Activated CD4-positive, alpha-beta T cell treated with anti-CD3 and anti-CD28 coated beads, Interleukin-2, amount 50 U/mL, for 48 hours (primary cell): Measurements from ENCODE around the gene BTN3A1.

Experiments
- DNase-seq, 2 experiments: peaks; one replicate each; pipeline ENCODE4 v3.0.0-alpha.2; 2020

Gene BTN3A1

DNA sequence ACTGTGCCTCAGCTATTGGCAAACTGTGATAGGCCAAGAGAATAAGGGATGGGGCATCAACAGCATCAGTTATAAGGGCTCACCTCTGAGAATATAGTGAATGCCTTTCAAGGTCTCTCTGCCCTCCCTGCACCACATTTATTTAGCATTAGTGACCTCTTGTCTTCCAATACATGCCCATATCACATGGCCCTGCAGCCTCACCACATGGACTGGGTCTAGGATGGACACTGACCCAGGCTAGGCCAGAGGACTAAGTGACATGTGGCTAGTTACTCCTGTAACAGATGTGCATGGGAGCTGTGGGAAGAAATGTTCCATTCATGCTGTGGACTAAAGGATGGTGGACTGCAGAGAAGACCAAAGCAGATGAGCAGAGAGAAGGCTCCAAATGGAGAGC lies 22.3 kb upstream of the BTN3A1 start:
- no peak for DNase-seq

DNA sequence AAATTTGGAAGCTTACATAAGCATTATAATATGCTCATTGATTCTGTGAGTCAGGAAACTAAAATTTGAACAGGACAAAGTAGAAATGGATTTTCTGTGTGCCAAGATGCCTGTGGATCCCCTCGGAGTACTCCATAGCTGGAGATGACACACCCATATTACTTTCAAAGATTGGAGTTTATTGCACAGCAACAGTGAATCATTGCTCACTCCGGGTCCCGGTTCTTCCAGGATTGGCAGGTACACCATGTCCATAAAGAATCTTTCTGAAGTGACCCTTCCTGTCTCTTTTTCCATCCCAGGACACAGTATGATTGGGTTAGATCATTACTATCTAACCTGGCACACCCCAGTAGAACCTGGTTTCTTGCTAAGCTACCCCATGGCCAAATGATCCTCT lies 21.8 kb upstream of the BTN3A1 start:
- no peak for DNase-seq

DNA sequence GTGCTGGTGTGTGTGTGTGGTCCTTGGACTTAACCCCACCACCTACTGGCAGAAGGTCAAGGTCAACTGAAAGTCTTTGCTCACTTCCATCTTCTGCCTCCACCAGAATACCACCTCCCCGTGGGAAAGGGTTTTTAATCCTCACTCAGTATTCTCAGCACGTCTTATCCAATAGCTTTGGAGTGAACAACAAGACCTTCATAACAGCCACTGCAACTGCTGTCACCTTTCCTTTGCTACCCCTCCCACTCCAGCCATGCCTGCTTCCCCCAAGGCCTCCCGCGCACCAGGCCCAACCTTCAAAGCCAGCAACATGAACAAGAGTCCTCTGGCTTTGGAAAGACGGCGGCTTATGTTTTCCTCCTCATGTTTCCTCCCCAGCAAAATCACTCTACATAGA lies 20.0 kb upstream of the BTN3A1 start:
- DNase-seq = no peak

DNA sequence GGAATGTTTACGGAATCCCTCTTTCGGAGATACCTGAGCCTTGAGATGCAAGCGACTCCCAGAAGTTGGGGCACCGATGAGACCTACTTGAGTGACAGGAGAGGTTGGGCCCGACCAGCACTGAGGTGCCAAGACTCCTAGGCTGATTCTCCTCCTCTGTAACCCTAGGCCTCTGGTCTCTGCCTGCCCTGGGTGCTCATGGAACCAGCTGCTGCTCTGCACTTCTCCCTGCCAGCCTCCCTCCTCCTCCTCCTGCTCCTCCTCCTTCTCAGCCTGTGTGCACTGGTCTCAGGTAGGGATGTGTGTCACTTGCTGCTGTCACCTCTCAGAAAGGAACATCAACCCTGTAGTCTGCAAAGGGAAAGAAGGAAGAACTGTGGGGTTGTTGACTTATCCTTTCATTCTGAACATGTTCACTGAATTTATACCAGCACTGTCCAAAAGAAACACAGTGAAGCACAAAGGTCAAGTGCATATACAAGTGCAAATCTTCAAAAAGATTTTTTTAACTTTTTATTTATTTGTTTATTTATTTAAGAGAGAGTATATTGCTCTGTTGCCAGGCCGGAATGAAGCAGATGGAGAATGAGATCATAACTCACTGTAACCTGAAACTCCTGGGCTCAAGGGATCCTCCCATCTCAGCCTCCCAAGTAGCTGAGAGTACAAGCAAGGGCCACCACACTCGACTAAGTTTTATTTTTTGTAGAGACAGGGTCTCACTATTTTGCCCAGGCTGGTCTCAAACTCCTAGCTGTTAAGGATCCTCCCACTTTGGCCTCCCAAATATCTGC lies 18.3 kb upstream of the BTN3A1 start:
- DNase-seq = peak; percentile 17 to 39

DNA sequence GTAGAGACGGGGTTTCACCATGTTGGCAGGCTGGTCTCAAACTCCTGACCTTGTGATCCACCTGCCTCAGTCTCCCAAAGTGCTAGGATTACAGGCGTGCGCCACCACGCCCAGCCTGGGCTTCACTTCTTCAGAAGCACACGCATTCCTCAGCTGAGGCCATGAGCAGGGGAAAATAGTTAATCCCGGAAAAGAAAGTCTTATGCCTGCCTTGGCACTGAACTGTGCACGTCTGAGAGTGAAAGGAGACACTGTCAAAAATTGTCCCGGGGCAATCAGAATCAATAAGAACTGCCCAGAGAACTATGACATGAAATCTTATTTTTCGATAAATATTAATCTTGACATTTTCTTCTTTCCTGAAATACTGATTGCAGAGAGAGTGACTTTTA lies 16.3 kb upstream of the BTN3A1 start:
- DNase-seq = no peak

DNA sequence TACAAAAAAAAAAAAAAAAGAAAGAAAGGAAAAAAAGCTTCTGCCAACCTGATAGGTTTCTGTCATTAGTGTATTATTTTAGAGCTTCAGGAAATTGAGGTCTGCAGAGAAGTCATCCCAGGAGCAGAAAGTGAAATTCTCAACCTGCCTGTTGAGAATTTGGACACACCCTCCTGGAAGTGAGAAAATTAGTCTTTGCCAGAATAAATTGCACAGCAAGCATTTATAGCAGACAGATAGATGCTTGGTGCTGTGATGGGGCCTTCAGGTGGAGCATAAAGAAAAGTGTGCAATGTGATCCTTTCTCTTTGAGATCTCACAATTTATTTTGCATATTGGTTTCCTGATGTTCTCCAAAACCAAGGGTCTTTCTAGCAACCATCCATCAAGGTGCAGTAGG lies 14.5 kb upstream of the BTN3A1 start:
- DNase-seq = no peak

DNA sequence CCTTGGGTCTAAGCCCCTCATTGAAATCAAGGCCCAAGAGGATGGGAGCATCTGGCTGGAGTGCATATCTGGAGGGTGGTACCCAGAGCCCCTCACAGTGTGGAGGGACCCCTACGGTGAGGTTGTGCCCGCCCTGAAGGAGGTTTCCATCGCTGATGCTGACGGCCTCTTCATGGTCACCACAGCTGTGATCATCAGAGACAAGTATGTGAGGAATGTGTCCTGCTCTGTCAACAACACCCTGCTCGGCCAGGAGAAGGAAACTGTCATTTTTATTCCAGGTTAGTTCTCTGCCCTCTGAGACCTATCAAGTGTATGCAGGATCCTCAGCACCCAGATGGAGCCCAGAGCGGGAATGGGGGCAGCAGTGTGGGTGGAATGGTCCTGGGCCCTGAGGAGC lies 14.1 kb upstream of the BTN3A1 start:
- no peak for DNase-seq

DNA sequence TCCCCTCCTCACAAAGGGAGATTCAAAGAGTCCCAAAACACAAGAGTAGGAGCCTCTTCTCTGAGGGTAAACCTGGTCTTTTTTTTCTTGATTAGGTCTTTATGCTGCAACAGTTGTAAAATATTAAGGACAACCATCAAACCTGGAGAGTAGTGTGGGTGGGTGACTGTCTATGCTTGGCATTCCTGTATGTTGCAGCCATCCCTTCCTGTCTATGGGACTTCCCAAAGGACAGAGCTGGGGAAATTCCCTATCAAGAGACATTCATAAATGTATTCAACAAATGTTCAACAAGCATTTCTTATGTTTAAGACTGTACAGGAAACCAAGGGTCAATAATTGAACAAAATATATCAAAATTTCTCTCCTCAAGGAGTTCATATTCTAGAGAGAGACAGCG lies 13.6 kb upstream of the BTN3A1 start:
- DNase-seq = no peak

DNA sequence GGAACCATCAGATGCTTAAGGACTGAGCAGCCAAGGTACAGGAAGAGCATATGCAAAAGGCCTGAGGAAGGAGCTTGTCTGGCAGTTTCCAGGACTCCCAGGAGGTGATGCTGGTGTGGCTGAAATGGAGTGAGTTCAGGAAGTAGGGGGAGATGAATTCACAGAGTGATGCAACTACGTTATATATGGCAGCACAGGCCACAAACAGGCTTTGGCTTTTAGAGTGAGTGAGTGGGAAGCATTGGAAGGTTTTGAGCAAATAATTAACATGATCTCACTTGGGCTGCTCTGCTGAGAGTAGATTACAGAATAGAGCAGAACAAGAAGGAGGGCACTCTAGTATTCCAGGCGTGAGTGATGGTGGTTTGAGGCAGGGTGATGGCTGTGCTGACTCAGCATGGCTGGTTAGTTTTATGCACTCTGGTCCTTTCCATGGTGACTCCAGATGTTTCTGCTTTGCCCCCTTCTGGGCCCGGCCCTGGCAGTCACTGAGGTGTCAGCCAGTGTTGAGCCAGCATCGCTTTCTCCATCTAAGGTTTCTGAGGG lies 12.7 kb upstream of the BTN3A1 start:
- DNase-seq = no peak

DNA sequence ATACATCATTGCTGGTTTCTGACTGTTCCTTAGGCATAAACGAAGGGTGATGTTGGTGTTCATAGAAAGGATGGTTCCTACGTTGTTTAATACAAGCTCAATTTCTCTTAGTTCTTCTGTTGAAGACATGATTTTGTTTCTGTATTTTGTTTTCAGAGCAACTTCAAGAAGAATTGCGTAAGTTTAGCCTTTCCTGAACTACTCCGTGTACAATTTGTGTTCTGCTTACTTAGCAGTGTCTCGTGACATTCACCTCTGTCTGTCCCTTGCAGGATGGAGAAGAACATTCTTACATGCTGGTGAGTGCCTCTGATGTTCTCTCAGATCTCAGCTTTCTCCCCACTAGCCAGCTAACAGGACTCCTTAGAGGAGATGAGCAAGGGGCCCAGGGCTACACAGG lies 11.5 kb upstream of the BTN3A1 start:
- DNase-seq = no peak

DNA sequence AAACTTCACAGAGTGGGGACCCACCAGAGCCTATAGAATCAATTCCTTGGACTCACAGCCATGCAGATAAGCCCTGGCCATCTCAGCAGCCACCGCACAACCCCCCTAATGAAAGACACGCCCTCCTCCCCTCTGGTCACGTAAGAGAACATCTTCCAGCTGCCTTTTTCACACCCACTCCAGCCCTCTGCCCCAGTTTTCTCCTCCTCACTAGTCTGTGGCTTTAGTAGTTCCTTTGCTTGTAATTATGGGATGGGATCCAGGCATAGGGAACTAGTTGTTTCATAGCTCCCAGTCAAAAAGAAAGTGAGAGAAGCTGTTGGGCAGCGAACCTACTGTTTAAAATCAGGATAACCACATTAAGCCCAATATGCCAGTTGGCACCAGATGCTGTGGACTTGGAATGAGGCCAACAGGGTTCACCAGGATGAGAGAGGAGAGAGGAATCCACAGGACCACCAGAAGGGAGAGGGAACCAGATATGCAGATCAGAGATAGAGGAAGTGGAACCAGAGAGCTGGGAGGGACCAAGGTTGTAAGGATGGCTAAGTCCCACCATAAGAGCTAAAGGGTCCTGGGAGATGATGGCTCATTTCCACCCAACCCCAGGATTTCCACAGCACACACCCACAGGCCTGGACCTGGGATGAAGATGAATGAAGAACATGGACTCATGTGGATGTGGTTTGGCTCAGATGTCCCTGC lies 9.0 kb upstream of the BTN3A1 start:
- no peak for DNase-seq

DNA sequence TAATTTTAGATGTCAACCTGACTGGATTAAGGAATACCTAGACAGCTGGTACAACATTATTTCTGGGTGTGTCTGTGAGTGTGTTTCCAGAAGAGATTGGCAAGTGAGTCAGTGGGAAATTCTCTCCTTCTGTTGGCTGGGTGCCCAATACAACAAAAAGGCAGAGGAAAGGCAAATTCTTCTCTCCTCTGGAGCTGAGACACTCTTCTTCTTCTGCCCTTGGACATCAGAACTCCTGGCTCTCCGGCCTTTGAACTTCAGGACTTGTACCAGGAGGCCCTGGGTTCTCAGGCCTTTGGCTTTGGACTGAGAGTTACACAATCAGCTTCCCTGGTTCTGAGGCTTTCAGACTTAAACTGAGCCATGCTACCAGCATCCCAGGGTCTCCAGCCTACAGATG lies 7.8 kb upstream of the BTN3A1 start:
- DNase-seq = no peak

DNA sequence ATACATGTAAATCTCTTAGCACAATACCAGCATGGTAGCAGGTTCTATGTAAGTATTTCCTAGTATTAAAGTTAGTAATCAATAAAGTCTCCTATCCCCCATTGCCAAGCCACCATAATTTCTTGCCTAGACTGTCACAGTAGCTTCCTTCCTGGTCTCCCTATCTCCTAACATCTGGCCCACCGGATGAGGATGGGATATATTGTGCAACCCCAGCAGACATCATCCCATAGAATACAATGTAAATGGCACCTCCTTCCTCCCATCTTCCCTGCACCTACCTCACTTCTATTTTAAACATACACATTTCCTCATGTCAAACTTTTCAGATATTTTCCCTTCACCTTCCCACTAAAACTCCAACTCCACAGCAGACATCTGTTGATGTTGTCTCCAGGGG lies 3.5 kb upstream of the BTN3A1 start:
- no peak for DNase-seq

DNA sequence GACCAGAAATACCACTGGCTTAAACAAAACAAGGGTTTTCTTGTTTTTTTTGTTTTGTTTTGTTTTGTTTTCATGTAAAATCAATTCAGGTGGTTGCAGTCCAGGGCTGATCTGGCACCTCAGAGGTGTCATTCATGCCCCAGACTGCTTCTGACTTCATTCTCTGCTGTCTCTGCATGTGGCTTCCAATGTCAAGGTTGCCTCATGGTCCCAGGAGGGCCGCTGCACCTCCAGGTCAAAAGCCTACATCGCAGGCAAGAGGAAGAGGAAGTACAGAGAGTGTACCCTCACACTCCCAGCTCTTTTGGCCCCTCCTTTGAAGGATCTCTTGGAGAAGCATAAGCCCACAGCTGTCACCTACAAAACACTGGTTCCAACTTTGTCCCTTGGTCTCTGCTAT lies 1.4 kb upstream of the BTN3A1 start:
- DNase-seq = no peak

DNA sequence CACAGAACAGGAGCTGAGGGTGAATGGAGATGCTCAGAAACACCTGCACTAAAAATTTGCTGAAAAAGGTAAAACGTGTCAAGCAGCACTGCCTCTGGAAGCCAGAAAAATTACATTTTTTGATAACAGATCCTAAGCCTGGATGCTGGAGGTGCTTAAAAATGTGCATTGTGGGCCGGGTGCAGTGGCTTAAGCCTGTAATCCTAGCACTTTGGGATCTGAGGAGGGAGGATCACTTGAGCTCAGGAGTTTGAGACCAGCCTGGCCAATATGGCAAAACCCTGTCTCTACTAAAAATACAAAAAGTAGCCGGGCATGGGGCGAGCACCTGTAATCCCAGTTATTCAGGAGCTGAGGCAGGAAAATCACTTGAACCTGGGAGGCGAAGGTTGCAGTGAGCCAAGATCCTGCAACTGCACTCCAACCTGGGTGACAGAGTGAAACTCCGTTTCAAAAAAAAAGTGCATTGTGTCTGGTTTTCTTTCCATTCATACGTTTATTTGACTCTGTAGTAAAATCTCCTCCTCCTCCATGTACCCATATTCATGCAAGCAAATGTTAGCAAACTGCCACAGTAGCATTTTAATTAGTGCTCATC lies 587 bp upstream of the BTN3A1 start:
- DNase-seq = no peak

DNA sequence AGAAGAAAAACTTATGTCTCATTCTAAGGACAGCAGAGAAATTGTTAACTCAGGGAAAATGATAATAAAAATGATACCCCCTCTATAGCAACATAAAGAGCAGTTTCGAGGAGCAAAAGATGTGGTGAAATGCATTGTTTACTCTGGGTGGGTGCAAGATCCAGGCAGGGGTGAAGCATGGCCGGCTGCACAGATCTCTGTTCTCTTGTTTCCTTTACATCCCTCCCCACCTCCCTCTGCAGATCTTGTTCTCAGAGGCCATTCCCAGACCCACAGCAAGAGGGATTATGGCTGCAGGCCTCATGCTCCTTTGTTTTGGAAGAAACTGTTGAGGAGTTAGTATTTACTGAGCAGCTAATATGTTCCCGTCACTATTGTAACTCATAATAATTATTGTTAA lies 1.8 kb downstream of the BTN3A1 start:
- no peak for DNase-seq

DNA sequence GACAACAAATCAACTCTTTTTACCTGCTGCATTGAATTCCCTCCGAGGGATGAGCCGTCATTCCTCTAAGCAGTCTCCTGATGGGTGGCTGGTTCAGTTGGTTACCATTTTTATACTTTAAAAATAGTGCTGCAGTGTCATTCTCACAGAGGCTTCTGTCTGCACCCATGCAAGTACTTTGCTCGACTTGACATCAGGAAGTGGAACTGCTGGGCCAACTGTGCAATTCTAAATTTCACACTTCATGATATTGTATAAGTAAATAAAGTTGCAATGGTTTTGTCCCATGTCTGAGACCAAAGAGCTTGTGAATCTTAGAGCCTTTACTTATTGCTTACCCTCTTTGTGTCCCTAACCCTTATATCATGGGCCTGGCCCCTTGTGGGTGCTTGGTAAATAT lies 2.5 kb downstream of the BTN3A1 start:
- no peak for DNase-seq

DNA sequence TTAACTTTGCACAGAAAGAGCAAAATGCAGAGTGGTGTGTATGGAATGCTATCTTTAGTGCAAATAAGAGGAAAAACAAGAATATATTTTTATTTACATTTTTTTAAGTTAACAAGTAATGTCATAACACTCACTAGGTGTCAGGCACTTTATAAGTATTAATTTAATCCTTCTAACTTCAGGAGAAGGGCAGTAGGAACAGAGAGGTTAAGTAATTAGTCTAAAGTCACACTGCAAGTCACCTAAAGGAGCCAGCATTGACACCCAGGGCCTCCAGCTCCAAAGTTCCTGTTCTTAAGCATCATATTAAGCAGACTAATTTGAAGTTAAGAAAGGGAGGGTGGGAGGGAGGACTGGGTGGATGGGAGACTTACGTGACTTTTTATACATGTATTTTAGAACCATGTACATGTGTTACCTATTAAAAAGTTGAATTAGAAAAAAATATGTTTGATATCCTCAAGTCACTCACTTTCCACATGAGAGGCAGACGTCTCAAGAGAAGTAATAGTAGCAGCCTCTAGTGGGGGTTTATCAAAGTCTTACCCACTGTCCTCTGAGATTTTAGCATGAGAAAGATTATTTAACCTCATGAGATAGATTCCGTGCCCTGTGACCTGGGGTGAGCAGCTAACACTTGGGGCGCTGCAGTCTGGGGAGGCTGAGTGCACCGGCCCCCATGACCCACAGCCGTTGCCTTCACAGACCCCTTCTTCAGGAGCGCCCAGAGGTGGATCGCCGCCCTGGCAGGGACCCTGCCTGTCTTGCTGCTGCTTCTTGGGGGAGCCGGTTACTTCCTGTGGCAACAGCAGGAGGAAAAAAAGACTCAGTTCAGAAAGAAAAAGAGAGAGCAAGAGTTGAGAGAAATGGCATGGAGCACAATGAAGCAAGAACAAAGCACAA lies 7.0 kb downstream of the BTN3A1 start:
- DNase-seq = no peak

DNA sequence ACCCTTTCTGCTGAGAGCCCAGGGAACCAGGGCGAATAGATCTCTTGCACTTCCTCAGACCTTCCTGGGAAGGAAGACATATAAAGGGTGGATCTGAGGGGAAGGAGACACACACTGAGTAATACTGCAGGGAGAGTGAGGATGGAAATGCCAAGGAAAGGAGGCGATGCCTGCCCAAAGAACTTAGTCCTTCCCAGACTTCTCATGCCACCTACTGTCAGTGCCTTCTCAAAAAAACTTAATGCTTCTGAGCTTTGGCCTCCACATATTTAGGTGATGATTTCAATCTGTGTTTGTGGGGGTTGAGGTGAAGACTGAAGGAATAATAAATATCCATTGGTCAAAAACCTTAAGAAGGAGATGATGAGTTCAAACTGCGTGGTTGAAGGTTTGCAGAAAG lies 9.7 kb downstream of the BTN3A1 start:
- DNase-seq = no peak

DNA sequence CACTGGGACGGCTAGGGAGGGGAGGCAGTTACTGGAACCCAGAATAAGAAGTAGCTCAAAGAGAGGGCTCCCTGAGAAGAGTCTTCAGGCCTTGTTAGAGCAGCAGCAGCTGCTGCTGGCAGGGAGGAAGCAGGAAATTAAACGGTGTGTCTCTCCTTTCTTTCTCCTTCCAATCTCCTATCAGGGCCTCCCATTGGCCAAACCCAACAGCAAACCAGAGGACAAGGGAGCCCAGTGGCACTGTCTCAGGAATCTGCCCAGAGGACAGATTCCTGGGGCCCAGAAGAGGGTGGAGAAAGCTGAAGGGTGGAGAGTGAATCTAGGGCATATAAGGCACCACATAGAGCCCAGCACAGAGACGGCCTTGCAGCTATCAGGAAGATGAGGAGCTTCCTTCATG lies 10.2 kb downstream of the BTN3A1 start:
- no peak for DNase-seq

DNA sequence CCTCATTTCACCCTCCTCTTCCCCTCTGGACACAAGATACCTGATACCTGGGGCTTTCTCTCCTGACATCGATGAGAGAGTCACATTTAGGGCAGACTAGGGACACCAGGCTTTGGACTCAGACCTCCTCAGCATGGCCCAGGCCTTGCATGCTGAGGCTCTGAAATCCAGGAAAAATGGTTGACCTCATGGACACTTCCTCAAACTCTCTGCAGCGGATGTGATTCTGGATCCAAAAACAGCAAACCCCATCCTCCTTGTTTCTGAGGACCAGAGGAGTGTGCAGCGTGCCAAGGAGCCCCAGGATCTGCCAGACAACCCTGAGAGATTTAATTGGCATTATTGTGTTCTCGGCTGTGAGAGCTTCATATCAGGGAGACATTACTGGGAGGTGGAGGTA lies 10.9 kb downstream of the BTN3A1 start:
- DNase-seq = no peak

DNA sequence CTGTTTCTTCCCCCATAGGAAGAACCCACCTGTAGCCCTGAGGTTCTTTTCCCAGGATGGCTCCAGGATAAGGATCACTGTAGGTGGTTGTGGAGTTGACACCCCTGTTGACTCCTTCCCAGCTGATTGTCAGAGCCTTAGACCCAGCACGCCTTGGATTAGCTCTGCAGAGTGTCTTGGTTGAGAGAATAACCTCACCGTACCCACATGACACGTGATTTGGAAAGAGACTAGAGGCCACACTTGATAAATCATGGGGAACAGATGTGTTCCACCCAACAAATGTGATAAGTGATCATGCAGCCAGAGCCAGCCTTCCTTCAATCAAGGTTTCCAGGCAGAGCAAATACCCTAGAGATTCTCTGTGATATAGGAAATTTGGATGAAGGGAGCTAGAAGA lies 12.2 kb downstream of the BTN3A1 start:
- no peak for DNase-seq

DNA sequence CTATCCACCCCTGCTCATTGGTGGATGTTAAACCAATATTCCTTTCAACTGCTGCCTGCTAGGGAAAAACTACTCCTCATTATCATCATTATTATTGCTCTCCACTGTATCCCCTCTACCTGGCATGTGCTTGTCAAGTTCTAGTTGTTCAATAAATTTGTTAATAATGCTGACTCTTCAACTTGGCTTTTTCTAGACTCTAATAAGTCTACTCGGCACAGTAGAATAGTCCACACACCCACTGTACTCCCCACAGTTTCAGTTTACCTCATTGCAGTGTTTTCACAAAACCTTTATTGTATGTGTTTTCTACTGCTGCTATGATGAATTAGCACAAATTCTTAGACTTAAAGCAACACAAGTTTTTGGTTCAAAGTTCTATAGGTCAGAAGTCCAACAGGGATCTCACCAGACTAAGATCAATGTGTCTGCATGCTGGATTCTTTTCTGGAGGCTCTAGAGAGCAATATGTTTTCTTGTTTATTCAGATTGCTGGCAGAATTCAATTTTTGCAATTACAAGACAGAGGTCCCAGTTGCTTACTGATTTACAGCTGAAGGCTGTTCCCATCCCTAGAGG lies 13.1 kb downstream of the BTN3A1 start:
- DNase-seq = no peak
